ENCODE results near the gene H1-8.

GRCh38 chr3:129530251-129530791 lies 12.7 kb upstream of the H1-8 start:
- TF ChIP-seq, protein P1, sequence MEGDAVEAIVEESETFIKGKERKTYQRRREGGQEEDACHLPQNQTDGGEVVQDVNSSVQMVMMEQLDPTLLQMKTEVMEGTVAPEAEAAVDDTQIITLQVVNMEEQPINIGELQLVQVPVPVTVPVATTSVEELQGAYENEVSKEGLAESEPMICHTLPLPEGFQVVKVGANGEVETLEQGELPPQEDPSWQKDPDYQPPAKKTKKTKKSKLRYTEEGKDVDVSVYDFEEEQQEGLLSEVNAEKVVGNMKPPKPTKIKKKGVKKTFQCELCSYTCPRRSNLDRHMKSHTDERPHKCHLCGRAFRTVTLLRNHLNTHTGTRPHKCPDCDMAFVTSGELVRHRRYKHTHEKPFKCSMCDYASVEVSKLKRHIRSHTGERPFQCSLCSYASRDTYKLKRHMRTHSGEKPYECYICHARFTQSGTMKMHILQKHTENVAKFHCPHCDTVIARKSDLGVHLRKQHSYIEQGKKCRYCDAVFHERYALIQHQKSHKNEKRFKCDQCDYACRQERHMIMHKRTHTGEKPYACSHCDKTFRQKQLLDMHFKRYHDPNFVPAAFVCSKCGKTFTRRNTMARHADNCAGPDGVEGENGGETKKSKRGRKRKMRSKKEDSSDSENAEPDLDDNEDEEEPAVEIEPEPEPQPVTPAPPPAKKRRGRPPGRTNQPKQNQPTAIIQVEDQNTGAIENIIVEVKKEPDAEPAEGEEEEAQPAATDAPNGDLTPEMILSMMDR (conservative IDR thresholded peaks at IDR 0.05; ENCODE audit: low read depth, low read length) = no peak
- TF ChIP-seq EZH2phosphoT487 (IDR thresholded peaks at IDR 0.05; ENCODE audit: borderline replicate concordance, low read length) = no peak
- no peak for TF ChIP-seq EZH2 (IDR thresholded peaks at IDR 0.05; ENCODE audit: low read length, unreplicated experiment)

Data from PC-3 (cell line).